NB4 (cell line): Measurements from ENCODE around the gene AIFM2.

Experiments
- CTCF ChIP-seq: IDR thresholded peaks from one replicate; pipeline ENCODE4 v1.5.1; 2012; ENCODE audit warnings: low read depth, low read length
- MAX ChIP-seq: IDR thresholded peaks from 2 replicates; pipeline ENCODE4 v1.6.1; 2011; ENCODE audit warnings: low read depth, low read length
- MYC ChIP-seq: IDR thresholded peaks from 2 replicates; pipeline ENCODE4 v1.6.1; 2011; ENCODE audit warnings: low read depth, low read length
- POLR2A ChIP-seq: IDR thresholded peaks from 2 replicates; pipeline ENCODE4 v1.6.1; 2011; ENCODE audit warnings: mild to moderate bottlenecking; ENCODE audit not compliant: insufficient read length; ENCODE audit errors: extremely low read depth

GRCh38 chr10:70158113-70158512 is 25.5 kb upstream of the AIFM2 start:
- no peak for TF ChIP-seq POLR2A
- no peak for TF ChIP-seq CTCF
- no peak for TF ChIP-seq MYC
- no peak for TF ChIP-seq MAX
